Ovary (tissue), 9 donors: Measurements from ENCODE around the gene RPTOR. TPM values are rescaled to one million over a fixed set of nuclear protein-coding genes. Genes with fewer than 3 reads are reported as not detected.

Experiments
- DNase-seq, 5 donors: peaks; one replicate each; pipeline ENCODE4 v3.0.0-alpha.2; 2019 to 2020
- H3K27ac ChIP-seq, 2 donors: fragments of 200-600 bp; one replicate each; pipeline versions ENCODE4 v1.5.1 to v1.8.0; 2019 to 2022
- H3K27me3 ChIP-seq: fragments of 200-600 bp; one replicate; pipeline ENCODE4 v1.8.0; 2022
- H3K36me3 ChIP-seq: fragments of 200-600 bp; sonication (generic); one replicate; pipeline ENCODE4 v1.5.1; 2019
- H3K4me1 ChIP-seq: one replicate; pipeline ENCODE4 v1.8.1; 2013; ENCODE audit warnings: mild to moderate bottlenecking, moderate library complexity; ENCODE audit not compliant: insufficient read depth
- H3K4me3 ChIP-seq: fragments of 200-600 bp; sonication (generic); one replicate; pipeline ENCODE4 v1.5.1; 2017
- H3K9me3 ChIP-seq, 2 donors: fragments of 200-600 bp in 1 of 2; sonication (generic) in 1 of 2; one replicate each; pipeline versions ENCODE4 v1.5.1 to v1.8.1; 2013 to 2019; ENCODE audit warnings: mild to moderate bottlenecking in 1 of 2, moderate library complexity in 1 of 2
- EP300 ChIP-seq: sonication (generic); formaldehyde crosslinking; IDR thresholded peaks from one replicate; pipeline ENCODE4 v1.6.1; 2017; ENCODE audit warnings: antibody characterized with exemption
- POLR2A ChIP-seq: fragments of 450-650 bp; IDR thresholded peaks from one replicate; pipeline ENCODE4 v1.6.1; 2017; ENCODE audit warnings: antibody characterized with exemption, mild to moderate bottlenecking, moderate library complexity
- WGBS, 3 donors: extraction: QIAGEN DNeasy Blood & Tissue Kit in 1 of 3; methylation state at CpG; one replicate each; pipeline versions ENCODE4 v1.1.5 to v1.1.7; 2013 to 2017; 5-methylcytosine and 5-hydroxymethylcytosine counted together
- intact Hi-C, 4 donors: fragments of 100-400 bp; cut with DNase I; formaldehyde crosslinking; loops; one replicate each; pipeline versions ENCODE4 v1.11.0 to v1.15.1; 2022 to 2023
- polyA plus RNA-seq, 2 donors: library from polyadenylated mRNA; stranded (reverse); fragments of 200-250 nt in 1 of 2; fragments of 350-450 nt in 1 of 2; fragmentation: Illumina TruSeq in 1 of 2; extraction: RNeasy Lipid Tissue Mini Kit (QIAGEN cat#74804) in 1 of 2; gene quantifications; one replicate each; pipeline ENCODE4 v1.2.3, GENCODE V29; 2013 to 2014
- total RNA-seq, 7 donors: library from RNA; depleted of rRNA in 2 of 7; stranded (reverse); fragments of >200 nt in 2 of 7; fragmentation: NEBNext Ultra II Directional in 3 of 7; extraction: Animal tissue kit (Norgen Biotek cat#: 25700) in 3 of 7; gene quantifications; one replicate each; pipeline versions ENCODE4 v1.1.0 to v1.2.4, GENCODE V29; 2016 to 2023
- TF ChIP-seq, protein P1 (sequence below), 3 donors: fragments of 450-650 bp in 2 of 3; fragments of 200-600 bp in 1 of 3; IDR thresholded peaks; one replicate each; pipeline versions ENCODE4 v1.5.1 to v1.8.0; 2016 to 2022; ENCODE audit warnings: antibody characterized with exemption in 3 of 3, mild to moderate bottlenecking in 1 of 3
- donor health status: DM: no; HTN: no; CAD: no; lungs with moderate emphysema.
- donor health status: DM: no; HTN: no; CAD: no.
- donor health status: Bipolar disorder and iron deficiency.
- donor health status: DM: yes; HTN: yes; CAD: no.
- donor health status: DM: no; HTN: no; CAD: no.
- donor health status: DM: yes; HTN: yes; CAD: no.

The RPTOR gene
- total and polyA plus RNA-seq, 9 donors: 11.1 to 41.9 (median 27.9) TPM

DNA sequence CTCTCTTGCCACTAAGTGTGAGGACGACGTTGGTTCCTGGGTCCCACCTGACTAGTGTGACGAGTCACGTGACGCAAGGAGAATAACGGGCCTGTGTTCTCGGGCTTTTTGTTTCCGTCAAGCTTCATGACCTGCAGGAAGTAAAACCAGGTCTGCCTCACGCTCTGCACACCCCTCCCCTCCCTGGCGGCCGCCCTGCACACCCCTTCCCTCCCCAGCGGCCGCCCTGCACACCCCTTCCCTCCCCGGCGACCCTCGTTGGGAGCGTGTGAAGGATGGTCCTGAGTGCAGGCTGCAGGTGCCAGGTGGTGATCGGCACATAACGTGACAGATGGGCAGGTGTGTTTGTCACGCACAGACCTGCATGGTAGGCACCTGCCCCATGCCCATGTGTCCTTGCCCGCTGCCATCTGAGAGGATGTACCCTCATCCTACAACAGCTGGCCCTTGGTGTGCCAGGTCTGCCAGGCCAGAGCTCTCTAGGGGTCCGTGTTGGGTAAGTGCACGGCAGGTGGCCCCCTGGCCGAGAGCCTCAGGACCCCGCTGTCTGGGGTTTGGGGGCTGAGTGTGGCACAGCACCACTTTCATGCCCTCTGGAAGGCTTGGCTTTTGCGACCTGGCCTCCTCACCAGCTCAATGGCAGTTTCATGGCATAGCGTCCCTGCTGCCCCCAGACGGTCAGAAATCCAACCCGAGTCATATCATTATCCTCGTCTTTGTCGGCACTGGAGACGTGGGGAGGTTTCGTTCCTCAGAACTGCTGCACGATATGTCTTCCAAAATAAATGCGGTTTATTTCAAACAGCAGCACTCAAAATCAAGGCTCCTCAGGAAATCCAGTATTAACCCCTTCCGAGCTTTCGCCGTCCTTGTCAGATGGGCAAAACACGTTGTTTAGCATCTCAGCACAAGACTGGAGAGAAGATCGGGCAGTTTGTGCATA is 255.2 kb downstream of the RPTOR start:
- WGBS, 3 donors: 86 to 89% (median 87%) methylated on average over 40 of the region's 40 CpGs
- TF ChIP-seq, protein P1, sequence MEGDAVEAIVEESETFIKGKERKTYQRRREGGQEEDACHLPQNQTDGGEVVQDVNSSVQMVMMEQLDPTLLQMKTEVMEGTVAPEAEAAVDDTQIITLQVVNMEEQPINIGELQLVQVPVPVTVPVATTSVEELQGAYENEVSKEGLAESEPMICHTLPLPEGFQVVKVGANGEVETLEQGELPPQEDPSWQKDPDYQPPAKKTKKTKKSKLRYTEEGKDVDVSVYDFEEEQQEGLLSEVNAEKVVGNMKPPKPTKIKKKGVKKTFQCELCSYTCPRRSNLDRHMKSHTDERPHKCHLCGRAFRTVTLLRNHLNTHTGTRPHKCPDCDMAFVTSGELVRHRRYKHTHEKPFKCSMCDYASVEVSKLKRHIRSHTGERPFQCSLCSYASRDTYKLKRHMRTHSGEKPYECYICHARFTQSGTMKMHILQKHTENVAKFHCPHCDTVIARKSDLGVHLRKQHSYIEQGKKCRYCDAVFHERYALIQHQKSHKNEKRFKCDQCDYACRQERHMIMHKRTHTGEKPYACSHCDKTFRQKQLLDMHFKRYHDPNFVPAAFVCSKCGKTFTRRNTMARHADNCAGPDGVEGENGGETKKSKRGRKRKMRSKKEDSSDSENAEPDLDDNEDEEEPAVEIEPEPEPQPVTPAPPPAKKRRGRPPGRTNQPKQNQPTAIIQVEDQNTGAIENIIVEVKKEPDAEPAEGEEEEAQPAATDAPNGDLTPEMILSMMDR (IDR thresholded peaks at IDR 0.05): no peak
- TF ChIP-seq EP300: no peak
- TF ChIP-seq POLR2A: no peak
- H3K36me3 ChIP-seq: no peaks in the 10 kb centered on the region
- H3K9me3 ChIP-seq: no peaks in the 10 kb centered on the region
- no peak overlapping the region for H3K4me3 ChIP-seq
- no peaks in the 10 kb centered on the region for H3K4me1 ChIP-seq
- intact Hi-C loops: no loop called here
- no peaks in the 10 kb centered on the region for H3K27me3 ChIP-seq
- no peak overlapping the region for H3K27ac ChIP-seq
- DNase-seq: no peak

DNA sequence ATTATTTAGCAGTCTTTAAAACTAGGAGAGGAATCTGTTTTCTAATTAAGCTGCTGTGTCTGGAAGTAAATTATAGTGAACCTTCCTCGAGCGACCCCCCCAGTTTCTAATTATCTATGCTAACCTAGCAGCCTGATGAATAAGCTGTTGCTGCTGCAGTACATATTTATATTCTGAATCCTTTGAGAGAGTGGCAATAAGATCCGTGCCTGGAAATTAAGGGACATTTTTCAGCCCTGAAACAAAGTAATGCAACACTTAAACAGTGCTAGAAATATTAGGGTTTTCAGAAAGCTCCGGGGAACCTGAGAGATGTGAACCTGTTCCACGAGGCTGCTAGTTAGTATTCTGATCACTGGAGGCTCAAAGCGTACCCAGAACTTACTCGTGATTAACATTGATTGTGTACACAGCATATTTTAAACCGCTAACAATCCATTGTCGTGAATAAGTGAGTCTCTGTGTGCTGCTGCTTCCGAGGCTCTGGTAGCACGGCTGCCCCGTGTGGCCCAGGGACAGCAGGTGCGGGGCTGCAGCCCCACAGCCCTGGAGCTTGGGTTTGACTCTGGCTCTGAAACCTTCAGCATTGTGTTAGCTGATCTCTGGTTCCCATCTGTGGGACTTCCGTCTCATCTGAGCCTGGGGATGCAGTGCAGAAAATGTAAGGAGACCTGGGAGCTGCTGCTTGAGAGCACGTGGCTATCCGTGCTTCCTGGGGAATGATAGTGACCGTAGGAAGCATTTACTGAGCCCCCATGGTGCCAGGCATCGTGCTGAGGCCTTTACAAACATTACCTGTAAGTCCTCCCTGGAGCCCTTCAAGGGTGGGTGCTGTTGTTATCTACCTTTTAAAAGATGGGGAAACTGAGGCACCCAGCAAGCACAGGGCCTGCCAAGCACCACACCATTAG is 256.1 kb downstream of the RPTOR start:
- no peaks in the 10 kb centered on the region for H3K36me3 ChIP-seq
- intact Hi-C loops: no loop called here
- no peaks in the 10 kb centered on the region for H3K4me1 ChIP-seq
- H3K9me3 ChIP-seq: no peaks in the 10 kb centered on the region
- H3K27me3 ChIP-seq: no peaks in the 10 kb centered on the region
- DNase-seq: no peak
- H3K4me3 ChIP-seq: no peak overlapping the region
- TF ChIP-seq EP300: no peak
- no peak for TF ChIP-seq POLR2A
- TF ChIP-seq, protein P1 (IDR thresholded peaks at IDR 0.05): no peak
- no peak overlapping the region for H3K27ac ChIP-seq
- WGBS, 3 donors: 91 to 93% (median 92%) methylated on average over 18 of the region's 18 CpGs

DNA sequence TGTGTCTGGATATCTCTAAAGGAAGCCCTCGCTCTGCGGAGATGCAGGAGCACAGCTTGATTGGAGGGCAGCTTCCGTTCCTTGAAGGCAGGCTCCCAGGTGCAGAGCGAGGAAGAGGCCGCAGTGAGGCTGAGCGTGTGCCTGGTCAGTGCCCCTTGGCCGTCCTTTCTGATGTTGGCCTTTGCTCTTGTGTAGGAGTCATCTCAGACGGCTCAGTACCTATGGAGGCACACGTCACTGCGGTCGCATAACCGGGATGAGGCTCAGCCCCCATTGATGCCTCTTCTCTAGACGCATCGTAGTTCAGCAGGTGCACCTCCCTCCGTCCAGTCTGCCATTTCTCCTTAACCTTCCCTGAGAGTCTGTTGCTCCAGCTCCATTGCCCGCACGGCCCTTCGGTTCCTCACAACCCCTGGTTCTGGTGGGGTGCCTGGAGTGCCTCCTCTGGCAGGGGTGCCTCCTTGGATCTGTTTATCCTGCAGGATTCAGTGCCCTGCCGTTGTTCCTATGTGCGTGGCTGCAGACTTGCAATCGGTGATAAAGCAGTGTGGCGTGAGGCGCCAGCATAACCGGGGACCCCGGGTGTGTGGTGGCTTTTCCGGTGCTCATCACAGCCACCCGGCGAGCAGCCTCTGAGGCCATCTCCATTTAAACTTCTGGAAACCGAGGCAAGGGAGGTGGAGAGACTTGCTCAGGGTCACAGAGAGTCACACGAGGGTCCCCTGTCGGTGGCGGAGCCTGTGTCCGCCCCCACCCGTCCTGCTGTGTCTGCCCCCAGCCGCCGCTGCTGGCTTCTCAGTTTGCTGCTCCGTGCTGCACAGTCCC is 258.2 kb downstream of the RPTOR start:
- H3K36me3 ChIP-seq: no peaks in the 10 kb centered on the region
- H3K9me3 ChIP-seq: no peaks in the 10 kb centered on the region
- H3K4me1 ChIP-seq: no peaks in the 10 kb centered on the region
- intact Hi-C loops: no loop called here
- H3K4me3 ChIP-seq: no peak overlapping the region
- DNase-seq: peak in 1 of 5 donors; percentile 22
- WGBS, 3 donors: 95 to 96% (median 96%) methylated on average over 37 of the region's 37 CpGs
- no peaks in the 10 kb centered on the region for H3K27me3 ChIP-seq
- TF ChIP-seq, protein P1 (IDR thresholded peaks at IDR 0.05): no peak
- TF ChIP-seq EP300: no peak
- TF ChIP-seq POLR2A: no peak
- no peak overlapping the region for H3K27ac ChIP-seq
